Head of caudate nucleus (tissue), 42 donors: ENCODE measurements around the gene GRIK3.
A peak's percentile ranks its signal among the peaks of the same experiment; 100 is the strongest.

Experiments
- DNase-seq, 42 donors: peaks; one replicate each; pipeline versions ENCODE4 v3.0.0 to v3.0.0-alpha.2; 2020 to 2021; ENCODE audit warnings: mixed read lengths in 7 of 42
- intact Hi-C: fragments of 100-400 bp; cut with DNase I; formaldehyde crosslinking; loops from one replicate; pipeline ENCODE4 v1.15.0; 2022

GRIK3 gene

DNA sequence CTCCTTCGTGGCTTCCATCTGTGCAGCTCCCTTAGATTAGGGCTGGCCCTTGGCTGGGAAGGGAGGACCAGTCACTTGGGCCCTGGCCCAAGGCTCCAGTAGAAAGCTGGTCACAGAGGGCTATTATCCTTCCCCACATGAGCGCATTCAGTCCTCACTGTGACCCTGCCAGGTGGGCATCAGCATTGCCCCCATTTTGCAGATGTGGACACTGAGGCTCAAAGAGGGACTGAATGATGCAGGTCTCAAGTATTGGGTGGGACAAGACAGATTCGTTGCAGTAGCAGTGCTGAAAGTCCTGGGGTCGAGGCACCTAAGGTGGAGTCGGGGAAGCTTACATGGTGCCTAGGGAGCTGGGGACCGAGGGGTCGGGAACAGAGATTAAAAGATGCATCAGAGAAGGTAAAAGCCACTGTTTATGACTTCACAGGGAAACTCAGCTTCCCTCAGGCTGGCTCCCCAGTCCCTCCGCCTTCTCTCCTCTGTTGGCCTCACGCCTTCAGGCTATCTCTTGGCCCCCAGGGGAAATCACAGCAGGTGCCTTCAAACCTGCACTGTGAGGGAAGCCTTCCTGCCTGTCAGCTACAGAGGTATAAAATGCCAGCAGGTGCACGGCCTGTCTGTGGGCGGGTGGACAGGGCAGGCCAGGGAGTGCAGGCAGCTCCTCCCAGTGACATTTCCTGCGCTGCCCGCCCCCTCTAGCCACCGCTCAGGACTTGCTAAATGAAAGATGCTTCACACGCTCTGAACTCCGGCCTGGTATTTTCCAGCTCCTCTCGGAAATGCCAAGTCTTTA, 178.4 kb downstream of the GRIK3 start:
- no peak for DNase-seq
- intact Hi-C loops, result no loop called here

DNA sequence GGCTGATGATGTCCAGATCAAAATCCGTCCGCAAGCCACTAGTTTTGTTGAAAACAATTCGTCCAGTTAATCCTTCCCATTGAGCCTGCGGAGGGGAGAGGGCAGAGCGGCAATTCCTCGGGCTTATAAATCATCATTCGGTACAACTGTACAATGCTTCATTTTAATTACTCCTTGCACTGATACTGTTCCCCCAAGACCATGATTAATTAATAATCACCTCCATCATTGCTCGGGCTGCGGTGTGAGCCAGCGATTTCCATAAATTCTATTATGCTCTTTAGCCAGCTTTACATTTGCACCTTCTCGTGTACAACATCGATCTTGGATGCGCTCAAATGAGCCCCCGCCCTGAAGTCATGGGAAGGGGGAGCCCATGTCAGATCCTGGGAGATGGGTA, 180.7 kb downstream of the GRIK3 start:
- intact Hi-C loops, result no loop called here
- DNase-seq, result no peak

DNA sequence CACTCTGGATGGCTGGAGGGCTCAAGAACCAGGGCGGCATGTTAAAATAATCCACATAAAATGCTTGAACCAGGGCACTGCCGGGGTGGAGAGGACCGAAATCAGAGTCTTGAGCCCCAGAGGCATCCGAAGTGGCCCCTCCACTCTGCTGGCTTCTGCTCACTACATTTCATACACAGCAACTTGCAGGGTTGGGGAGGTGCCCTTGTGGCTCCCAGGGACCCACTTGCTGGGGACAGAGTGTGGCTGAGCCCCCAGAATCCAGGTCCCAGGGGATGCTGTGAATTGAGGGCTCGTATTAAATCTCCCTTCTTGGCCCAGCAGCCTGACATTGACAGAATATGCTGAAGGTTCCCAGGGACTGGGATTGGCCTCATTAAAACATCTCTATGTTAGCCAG, 181.7 kb downstream of the GRIK3 start:
- intact Hi-C loops, result no loop called here
- DNase-seq, result no peak

DNA sequence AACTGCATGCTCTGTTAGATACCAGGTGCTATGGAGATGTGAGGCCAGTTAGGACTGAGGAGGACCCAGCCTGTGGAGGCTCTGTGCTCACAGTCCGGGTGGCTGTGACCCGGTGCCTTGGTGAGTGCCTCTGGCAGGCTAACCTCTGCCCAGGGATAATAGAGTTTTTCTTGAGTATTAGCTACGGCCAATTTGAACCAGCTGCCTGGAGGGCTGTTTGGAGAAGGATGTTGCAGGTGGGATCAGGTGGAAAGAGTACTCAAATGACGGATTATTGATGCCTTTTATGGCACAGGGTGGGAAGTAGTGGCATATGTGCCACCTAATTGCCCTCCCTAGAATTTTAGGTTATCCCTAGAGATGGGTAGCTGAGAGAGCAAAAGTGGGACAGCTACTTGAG, 182.7 kb downstream of the GRIK3 start:
- DNase-seq, result no peak
- intact Hi-C loops, result no loop called here

DNA sequence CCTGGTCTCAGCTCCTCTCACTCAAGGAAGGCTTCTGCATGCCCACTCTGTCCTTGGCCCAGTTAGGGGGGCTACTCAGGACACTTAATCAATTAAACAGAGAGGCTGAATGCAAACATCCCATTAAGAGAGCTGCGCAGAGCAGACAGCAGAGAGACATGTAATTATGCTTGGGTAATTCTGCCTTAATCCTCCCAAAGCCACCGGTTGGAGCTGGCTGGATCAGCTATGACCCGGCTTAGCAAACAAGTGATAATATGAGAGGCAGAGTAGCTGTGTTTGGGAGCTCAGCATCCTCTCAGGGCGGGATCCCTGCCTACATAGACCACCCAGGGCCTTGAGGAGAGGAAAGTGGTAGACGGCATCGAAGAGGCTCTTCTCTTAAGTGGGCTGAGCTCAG, 183.2 kb downstream of the GRIK3 start:
- DNase-seq, result no peak
- intact Hi-C loops, result no loop called here

DNA sequence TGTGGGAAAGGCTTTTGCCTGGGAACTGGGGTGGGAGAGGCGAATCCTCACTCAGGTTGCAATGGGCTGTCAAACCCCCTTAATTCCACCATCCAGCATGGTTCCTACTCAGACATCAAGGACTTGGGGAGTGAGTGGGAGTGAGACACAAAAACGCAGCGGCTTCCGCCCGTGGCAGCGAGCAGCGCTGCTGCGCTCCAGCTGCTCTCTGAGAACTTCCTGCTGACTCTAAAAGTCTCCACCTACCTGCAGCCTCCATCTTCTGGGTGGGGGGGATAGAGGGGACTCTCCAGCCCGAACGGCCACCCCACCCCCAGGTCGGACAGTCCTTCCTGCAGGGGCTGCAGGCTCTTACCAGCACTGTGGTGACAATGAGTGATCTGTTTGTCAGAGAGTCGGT, 184.4 kb downstream of the GRIK3 start:
- no peak for DNase-seq
- intact Hi-C loops, result no loop called here

DNA sequence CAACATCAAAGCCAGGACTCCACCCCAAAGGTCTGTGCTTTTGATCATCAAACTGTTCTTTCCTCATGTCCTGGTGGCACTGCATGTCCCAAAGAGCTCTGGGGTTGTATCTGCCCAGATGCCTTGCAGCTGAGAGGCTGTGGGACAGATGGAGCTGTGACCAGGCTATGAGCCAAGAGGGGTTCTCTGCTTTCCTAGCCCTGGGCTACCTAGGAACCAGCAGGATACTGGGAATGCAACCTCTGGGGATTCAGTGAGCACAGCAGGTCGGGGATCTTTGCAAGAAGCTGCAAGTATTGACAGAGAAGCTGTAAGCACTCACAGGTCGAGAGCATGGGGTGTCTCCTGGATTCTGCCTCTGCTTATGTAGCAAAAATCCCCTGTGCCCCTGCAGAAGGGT, 186.6 kb downstream of the GRIK3 start:
- intact Hi-C loops, result no loop called here
- DNase-seq, result no peak

DNA sequence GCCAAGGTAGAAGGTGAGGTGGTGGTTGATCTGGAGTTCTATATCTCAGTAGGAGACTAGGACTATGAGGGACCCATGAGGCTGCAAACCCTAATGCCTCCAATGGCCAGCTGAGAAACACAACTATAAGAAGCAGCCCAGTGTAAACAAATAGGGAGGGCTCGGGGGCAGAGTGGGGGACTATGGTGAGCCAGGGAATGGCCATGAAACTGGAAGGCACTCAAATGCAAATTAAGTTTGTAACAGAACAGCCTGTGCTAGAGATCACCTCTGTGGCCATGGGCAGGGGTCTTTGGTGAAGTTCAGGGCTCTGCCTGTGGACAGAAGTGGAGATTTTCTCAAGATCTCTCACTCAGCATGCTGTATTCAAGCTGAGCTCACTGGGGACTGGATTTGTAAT, 187.1 kb downstream of the GRIK3 start:
- no peak for DNase-seq
- intact Hi-C loops, result no loop called here

DNA sequence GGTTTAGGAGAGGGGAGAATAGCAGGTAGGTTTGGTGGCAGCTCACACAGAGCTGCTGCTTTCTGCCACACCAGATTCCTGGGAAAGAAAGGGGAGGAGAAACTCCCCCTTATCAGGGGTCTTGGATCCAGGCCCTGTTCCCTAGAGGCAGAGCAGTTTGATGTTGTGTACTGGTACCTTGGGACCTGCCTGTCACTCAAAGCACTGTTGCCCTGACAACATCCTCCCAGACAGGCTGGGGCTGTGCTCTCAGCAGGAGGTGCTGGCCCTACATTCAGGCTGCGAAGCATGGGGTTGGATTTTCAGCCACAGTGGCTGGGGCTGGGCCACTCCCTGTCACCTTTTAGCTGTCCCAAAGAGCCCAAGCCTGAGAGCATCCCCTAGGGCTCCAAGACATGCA, 188.0 kb downstream of the GRIK3 start:
- intact Hi-C loops, result no loop called here
- peak in 4 of 42 donors; percentile 14 to 54 (median 26) for DNase-seq

DNA sequence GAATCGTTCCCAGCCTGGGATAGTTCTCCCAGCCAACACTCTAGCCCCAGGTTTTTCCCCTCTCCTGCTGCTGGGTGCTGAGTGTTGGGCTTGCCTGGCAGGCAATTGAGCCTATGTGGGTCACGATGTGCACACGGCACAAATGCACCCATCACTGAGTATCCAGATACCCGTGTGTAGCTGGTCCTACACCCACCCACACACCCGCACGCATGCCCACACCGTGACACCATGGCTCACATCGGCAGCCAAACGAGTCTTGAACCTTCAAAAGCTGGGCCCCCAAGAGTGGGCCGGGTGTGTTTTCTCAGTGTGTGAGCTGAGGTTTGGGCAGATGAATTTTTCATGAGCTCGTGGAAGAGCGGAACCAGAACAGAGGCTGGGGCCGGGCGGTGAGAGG, 188.5 kb downstream of the GRIK3 start:
- peak in 2 of 42 donors; percentile 12 to 22 for DNase-seq
- intact Hi-C loops, result no loop called here

DNA sequence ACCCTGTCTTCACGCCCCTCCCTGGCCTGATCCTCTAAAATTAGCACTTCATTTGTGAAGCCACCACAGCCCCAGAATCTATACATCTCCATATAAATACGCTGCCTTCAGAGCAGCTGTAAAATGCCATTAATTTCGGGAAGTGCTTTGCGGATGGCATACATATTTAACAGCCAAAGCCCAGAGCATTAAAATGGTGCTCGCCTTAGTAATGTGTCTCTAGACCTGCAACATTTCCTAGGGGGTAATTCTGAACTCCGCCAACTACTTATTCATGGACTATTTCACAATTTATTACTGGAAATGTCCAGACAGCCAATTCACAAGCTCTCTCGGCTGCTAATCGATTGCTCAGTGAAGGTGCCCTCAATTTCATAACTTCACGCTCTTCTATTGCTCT, 189.4 kb downstream of the GRIK3 start:
- intact Hi-C loops, result no loop called here
- DNase-seq, result no peak

DNA sequence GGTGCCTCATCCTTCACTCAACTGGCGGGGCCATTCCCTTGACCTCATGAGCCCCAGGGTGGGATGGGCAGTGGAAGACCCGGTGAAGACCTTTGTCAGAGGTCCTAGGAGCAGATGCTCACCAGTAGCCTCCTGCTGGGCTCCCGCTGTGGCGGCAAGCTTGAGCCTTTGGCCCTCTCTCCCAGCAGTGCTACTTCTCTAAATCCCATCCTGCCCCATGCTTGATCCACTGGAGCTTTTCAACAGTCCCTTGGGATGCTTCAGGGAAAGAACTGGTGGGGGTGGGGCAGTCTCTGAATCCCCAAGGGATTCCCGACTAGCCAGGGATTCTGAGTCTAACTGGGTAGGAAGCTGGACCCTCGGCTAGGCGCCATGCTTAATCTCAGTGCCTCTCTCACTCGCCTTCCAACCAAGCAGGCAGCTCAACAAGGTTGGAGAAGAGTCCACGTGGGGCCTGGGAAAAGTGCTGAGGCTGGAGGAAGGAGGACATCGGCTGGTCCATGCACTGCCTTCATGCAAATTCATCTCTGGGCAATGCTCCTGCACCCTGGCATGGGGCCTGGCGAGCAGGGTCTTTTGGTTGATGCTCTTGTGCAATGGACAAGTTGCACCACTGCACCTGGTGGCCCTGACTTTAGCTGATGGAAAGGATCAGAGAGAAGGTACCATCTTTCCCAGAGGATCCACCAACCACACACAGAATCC, 190.3 kb downstream of the GRIK3 start:
- intact Hi-C loops, result no loop called here
- no peak for DNase-seq

DNA sequence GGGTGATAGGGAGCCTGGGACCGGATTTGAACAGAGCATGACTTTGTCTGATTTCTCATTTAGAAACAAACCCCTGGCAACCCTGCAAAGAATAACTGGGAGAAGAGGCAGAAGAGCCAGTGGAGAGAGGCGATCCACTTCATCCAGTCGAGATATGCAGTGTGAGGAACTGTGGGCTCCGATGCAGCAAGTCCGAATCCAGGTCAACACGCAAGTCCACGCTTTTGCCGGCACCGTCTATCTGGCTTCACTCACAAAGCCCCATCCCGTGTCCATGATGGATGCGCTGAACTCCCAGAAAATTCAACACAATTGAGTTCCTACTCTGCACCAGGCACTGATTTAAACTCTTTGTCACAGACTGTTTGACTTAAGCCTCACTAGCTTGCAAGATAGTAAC, 191.3 kb downstream of the GRIK3 start:
- intact Hi-C loops, result no loop called here
- no peak for DNase-seq

DNA sequence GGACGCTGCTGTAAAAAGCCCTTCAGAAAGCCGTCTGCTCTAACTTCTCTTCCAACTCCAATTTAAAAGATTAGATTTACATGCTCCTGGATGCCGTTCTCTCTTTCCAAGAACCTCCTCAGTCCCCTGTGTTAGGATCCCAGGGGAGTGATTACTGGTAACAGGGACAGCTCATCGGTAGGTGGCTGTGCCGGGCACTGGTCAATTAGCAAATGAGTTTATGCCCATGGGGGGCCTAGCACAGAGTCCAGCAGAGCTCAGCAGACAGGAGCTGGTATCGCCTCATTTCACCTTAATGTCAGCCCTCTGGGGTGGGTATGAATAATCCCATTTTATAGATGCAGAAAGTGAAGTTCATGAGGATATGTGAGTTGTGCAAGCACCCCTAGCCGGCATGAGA, 191.9 kb downstream of the GRIK3 start:
- DNase-seq, result no peak
- intact Hi-C loops, result no loop called here

DNA sequence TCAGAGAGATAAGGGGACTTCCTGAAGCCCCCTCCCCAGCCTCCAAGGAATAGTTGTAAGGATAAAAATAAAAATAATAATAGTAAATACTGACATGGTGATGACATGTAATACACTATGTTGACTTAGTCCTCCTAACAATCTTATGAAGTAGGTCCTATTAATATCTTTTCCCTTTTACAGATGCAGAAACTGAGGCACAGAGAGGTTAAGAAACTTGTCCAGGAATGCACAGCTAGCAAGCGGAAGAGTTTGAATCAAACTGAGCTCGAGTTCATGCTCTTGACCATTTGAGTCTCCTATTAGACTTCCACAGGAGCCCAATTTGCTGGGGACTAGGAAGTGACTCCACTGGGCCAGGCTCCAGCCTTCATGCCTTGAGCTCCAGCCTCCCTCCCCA, 194.8 kb downstream of the GRIK3 start:
- intact Hi-C loops, result no loop called here
- no peak for DNase-seq

DNA sequence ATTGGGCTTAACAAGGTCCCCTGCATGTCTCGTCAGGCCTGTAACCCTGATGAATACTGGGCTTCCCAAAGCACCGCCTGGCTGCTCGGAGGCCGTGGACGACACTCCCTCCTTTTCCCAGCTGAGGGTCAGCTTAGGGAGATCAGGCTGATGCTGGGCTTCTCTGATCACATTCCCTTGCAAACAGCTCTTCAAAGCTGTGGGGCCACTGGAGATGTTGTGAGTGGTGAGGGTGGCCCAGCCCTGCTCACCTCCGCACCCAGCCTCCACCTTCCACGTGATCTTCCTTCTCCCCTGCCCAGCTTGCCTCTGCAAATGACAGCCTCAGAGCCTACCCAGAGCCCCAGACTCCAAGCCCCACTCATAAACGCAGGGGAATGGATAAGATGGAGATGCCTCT, 195.4 kb downstream of the GRIK3 start:
- DNase-seq, result no peak
- intact Hi-C loops, result no loop called here

DNA sequence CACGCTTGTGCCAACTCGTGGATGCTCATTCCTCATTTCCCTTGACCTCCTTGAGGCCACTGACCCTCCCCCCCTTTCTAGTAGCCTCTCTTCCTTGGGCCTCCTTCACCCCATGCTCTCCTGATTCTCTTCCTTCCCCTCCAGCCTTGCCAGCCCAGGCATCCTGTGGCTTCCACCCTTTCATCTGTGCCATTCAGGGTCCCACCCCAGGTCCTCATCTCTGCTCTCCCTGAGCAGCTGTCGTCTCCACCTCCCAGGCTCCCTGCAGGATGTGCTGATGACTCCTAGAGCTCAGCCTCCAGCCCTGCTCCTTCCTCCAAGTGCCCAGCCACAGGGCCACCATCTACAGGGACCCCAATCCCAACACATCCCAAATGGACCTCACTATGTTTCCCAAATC, 197.4 kb downstream of the GRIK3 start:
- intact Hi-C loops, result no loop called here
- no peak for DNase-seq

DNA sequence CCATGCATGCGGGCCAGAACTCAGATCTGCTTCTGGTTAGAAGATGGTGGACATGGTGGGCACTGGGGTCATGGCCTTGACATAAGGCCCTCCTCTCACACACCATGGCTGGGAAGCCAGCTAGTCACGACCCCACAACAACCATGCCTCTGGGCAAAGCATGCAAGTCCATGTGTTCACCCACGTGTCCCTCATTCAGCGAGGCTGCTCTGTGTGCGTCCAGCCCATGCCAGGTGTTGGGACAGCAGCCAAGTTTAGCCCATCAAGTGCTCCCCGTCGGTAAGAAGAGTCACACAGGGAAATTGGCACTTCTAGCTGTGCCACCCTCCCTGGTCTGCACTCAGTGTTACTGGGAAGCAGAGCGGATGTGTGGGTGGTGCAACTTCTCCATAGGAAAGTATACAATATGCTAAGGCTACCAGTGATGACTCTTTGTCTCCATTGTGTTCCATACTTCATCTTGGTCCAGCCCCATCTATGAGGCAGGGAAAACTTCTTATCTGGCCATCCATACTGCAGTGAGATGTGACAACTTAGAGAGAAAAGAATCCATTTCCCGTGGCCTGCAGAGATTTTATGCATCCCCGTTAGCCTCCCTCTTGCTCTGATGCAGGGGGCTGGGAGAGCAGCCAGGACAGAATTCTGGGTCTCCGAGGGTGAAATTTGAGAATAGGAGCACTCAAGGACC, 198.0 kb downstream of the GRIK3 start:
- intact Hi-C loops, result no loop called here

DNA sequence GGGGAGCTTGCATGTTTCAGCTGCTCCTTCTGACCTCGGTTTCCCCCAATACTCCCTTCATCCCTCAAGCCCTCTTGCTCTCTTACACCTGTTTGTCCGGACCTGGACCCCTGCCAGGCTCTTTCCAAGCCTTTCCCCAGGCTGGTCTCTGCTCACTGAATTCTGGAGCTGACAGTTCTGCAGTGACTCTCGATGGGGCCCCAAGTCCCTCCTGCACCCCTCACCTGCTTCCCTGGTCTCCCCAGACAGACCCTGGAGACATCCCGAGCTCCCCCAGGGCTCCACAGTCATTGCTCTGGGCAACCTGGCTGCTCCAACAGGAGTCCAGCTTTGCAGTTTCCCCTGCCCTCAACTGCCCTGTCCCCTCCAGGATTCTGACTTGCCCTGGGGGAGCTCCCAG, 198.6 kb downstream of the GRIK3 start:
- intact Hi-C loops, result no loop called here
- DNase-seq, result no peak

More for the DNA sequence above, 198.0 kb downstream of the GRIK3 start:
- DNase-seq, result peak in 30 of 42 donors; percentile 11 to 57 (median 36)

DNA sequence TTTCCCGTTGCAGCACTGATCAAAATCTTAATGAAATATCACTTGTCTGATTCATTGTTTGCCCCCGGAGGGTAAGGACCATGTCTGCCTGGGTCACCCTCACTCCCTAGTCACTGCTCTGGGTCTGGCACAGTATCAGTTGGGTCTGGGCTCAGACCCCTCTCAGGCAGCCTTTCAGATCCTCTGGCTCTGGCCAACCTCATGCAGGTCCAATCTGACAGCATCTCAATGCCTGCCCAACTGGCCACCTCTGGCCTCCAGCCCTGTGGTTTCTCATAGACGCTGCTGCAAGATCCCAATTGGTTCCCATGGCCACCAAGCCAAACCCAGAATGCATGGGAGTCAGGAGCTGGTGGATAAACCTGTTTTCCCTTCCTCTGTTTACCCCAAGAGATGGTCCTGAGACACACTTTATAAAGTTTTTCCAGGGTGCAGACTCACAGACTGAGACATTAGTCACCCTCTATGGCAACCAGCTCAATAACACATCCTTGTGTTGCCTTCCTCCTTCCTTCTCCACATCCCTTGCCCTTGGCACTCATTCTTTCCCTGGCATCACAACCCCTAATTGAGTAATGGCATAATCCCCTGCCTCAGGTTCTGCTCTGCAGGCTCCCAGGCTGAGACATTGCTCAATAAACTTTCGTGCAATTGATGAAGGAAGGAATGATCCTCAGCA, 199.2 kb downstream of the GRIK3 start:
- DNase-seq, result peak in 3 of 42 donors; percentile 11 to 61 (median 21)
- intact Hi-C loops, result no loop called here
